ENCODE measurements around the gene CARD19. TPM values are rescaled to one million over a fixed set of nuclear protein-coding genes. Genes with fewer than 3 reads are reported as not detected.

CARD19 gene
- total and polyA plus RNA-seq, 8 donors = 16.9 to 43.0 (median 23.1) TPM

DNA sequence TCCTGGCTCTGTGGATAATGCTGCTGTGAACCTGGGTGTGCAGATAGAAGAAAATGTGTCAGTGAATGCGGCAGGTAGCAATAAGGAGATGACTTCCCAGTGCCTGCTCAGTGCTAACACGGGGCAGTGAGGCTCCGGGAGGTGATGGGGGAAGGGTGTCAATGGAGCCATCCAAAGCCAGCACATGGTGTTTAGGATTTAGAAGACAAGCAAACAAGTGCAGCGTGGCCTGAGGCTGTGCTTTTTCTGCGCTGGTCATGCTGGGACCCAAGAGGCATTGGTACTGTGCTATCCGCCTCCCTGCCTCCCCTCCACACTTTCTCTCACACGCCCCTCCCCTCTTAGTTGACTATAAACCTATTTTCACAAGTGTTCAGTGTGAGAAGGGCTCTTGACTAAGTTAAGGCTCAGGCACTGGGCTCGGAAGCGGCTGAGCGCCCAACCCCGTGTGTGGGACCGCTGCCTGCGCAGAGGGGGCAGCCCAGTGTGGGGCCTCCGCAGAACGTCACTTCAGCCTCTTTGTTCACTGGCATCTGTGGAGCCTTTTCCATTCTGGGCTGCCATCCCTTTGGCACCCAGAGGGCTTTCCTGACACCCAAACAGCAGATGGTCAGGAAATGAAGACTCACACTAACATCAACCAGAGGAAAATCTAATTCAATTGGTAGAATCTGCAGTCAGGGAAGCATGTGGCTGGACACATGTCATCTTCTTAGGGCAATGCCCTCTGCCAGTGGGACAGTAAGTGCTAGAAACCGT is 59.9 kb downstream of the CARD19 start:
- no peak overlapping the region for H3K27ac ChIP-seq
- ATAC-seq (peak; percentile 52), DNase-seq (no peak)
- H3K4me3 ChIP-seq = no peak overlapping the region
- H3K27me3 ChIP-seq = no peaks in the 10 kb centered on the region
- intact Hi-C loops (cut with DNase I) = no loop called here
- TF ChIP-seq, protein P1, sequence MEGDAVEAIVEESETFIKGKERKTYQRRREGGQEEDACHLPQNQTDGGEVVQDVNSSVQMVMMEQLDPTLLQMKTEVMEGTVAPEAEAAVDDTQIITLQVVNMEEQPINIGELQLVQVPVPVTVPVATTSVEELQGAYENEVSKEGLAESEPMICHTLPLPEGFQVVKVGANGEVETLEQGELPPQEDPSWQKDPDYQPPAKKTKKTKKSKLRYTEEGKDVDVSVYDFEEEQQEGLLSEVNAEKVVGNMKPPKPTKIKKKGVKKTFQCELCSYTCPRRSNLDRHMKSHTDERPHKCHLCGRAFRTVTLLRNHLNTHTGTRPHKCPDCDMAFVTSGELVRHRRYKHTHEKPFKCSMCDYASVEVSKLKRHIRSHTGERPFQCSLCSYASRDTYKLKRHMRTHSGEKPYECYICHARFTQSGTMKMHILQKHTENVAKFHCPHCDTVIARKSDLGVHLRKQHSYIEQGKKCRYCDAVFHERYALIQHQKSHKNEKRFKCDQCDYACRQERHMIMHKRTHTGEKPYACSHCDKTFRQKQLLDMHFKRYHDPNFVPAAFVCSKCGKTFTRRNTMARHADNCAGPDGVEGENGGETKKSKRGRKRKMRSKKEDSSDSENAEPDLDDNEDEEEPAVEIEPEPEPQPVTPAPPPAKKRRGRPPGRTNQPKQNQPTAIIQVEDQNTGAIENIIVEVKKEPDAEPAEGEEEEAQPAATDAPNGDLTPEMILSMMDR (IDR thresholded peaks at IDR 0.05) = no peak
- H3K4me1 ChIP-seq = peaks cover 0 to 10% of the 10 kb centered on the region in 2 donors
- H3K9me3 ChIP-seq = no peaks in the 10 kb centered on the region
- no peaks in the 10 kb centered on the region for H3K36me3 ChIP-seq

DNA sequence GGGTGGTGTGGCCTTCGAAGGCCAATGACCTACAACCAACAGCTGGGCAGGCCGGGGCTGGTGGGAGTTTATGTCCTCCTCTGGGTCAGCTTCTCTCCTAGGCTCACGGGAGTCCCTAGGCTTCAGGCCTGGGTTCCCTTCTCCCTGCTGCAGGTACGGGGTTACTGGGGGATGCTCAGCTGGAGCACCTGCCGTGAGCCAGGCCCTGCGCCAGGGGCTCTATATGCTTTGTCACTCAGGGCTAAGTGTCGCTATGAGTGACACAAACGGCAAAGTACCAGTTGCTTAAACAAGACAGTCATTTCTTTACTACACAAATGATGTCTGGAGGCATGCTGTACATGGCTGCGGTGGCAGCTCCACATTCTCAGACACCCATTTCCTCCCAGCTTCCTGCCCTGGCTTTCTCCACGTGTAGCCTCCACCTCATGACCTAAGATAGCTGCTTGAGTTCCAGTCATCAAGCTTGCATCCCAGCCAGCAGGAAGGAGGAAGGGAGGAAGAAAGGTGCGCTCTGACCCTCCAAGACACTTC is 60.5 kb downstream of the CARD19 start:
- Histone ChIP-seq H3K4me1 (peaks cover 0 to 10% of the 10 kb centered on the region in 2 donors), H3K4me3 (no peak overlapping the region), H3K27ac (no peak overlapping the region), H3K36me3 (no peaks in the 10 kb centered on the region), H3K27me3 (no peaks in the 10 kb centered on the region), H3K9me3 (no peaks in the 10 kb centered on the region)
- DNase-seq = no peak
- TF ChIP-seq, protein P1 (IDR thresholded peaks at IDR 0.05) = no peak
- ATAC-seq = no peak
- intact Hi-C loops (cut with DNase I) = no loop called here

DNA sequence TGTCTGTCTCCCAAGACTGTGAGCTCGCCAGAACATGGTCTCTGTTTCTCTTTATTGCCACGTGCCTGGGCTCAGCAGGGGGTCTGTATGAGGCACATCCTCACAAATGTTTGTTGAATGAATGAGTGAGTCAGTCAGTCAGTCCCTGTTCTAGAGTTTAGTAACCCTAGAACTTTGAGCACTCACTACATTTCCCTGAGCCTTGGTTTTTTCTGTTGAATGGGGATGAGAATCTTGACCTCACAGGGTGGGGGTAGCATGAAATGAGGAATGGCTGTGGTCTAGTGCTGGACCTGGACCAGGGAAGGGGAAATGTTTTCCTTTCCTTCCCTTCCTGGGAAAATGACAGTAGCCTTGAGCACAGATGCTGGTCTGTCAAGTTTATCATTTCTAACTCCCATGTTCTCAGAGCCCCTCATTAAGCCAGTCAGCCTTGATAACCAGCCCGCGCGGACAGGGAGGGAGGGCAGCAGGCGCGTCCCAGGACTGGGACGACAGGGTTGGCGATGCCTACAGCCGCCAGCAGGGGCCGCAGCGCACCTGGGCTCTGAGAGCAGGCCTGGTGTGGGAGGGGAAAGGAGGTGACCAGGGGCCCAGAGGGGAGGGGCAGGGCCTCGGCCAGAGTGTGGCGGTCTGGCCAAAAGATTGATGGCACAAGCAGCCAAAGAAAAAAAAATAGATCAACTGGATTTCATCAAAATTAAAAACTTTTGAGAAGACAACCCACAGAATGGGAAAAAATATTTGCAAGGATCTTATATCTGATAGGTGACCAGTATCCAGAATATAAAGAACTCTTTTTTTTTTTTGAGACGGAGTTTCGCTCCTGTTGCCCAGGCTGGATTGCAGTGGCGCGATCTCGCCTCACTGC is 63.8 kb downstream of the CARD19 start:
- Histone ChIP-seq H3K27me3 (no peaks in the 10 kb centered on the region), H3K4me3 (no peak overlapping the region), H3K36me3 (no peaks in the 10 kb centered on the region), H3K4me1 (peaks cover 0 to 10% of the 10 kb centered on the region in 2 donors), H3K9me3 (no peaks in the 10 kb centered on the region), H3K27ac (no peak overlapping the region)
- TF ChIP-seq, protein P1 (IDR thresholded peaks at IDR 0.05) = peak; percentile 90 to 96
- peak; percentile 98 for ATAC-seq
- DNase-seq = peak; percentile 60 to 96 (median 87)
- intact Hi-C loops (cut with DNase I) = loop anchor here in 1 of 2 donors (5.0 kb wide), 1 partner anchor 147 kb away; no protein-coding TSS in a partner anchor

DNA sequence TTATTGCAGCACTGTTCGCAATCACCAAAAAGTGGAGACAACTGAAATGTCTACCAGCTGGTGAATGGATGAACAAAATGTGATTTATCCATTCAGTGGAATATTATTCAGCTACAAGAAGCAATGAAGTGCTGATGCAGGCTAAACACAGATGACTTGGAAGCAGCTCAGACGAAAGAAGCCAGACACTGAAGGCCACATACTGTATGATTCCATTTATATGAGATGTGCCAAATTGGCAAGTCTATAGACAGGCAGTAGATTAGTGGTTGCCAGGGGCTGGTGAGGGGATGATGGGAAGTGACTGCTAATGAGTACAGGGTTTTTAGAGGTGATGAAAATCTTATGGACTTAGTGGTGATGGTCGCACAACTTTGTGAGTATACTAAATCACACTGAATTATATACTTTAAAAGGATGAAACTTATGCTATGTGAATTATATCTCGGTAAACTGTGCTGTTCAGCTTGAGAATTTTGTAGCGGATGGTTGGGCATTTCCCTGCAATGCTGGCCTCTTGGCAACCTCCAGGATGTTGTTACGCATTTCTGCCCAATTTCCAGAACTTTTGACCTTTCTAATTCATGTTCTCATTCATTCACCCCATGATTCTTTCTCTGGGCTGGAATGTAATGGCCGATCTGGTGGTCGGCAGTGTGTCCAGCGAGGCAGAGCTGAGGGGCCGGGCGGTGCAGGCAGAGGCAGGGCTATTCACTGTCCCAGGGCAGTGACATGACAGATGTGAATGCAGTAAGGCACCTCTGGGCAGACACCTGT is 66.0 kb downstream of the CARD19 start:
- peak; percentile 17 for ATAC-seq
- H3K4me3 ChIP-seq = no peak overlapping the region
- peak in 2 of 4 donors; percentile 83 to 88 for DNase-seq

More for the DNA sequence above, 66.0 kb downstream of the CARD19 start:
- Histone ChIP-seq H3K9me3 (no peaks in the 10 kb centered on the region), H3K4me1 (peaks cover 0 to 10% of the 10 kb centered on the region in 2 donors), H3K36me3 (no peaks in the 10 kb centered on the region), H3K27ac (no peak overlapping the region), H3K27me3 (no peaks in the 10 kb centered on the region)
- TF ChIP-seq, protein P1 (IDR thresholded peaks at IDR 0.05) = no peak
- intact Hi-C loops (cut with DNase I) = loop anchor here in 1 of 2 donors (5.0 kb wide), 1 partner anchor 145 kb away; no protein-coding TSS in a partner anchor

Other genes with a start within 250 kb of the CARD19 start
- gene ZNF484, start 218.2 kb upstream of the CARD19 start, total RNA-seq = 1 to 10 TPM; 8.4 to 9.3 TPM
- 10 to 100 TPM in 5 of 6 donors, 1 to 10 TPM in 1; 9.1 to 13.2 (median 12.3) TPM for gene ZNF484, start 218.2 kb upstream of the CARD19 start, polyA plus RNA-seq (ENCODE audit: insufficient read length in 6 of 6)
- 10 to 100 TPM; 17.2 to 29.9 TPM for gene FGD3, start 148.7 kb upstream of the CARD19 start, total RNA-seq
- 1 to 10 TPM; 4.2 to 8.8 (median 6.6) TPM for gene FGD3, start 148.7 kb upstream of the CARD19 start, polyA plus RNA-seq (ENCODE audit: insufficient read length in 6 of 6)
- gene SUSD3, start 37.5 kb upstream of the CARD19 start, total RNA-seq = 1 to 10 TPM; 2.6 to 4.8 TPM
- 10 to 100 TPM in 2 of 6 donors, 1 to 10 TPM in 4; 4.0 to 12.1 (median 6.2) TPM for gene SUSD3, start 37.5 kb upstream of the CARD19 start, polyA plus RNA-seq (ENCODE audit: insufficient read length in 6 of 6)
- gene NINJ1, start 38.0 kb downstream of the CARD19 start, total RNA-seq = 10 to 100 TPM; 77.9 to 83.5 TPM
- gene NINJ1, start 38.0 kb downstream of the CARD19 start, polyA plus RNA-seq (ENCODE audit: insufficient read length in 6 of 6) = 10 to 100 TPM; 29.8 to 40.1 (median 35.0) TPM
- gene WNK2, start 87.9 kb downstream of the CARD19 start, total RNA-seq = 1 to 10 TPM in 1 of 2 donors, under 1 TPM in 1; 0.93 to 1.6 TPM
- 10 to 100 TPM in 1 of 6 donors, 1 to 10 TPM in 5; 5.7 to 10.4 (median 8.0) TPM for gene WNK2, start 87.9 kb downstream of the CARD19 start, polyA plus RNA-seq (ENCODE audit: insufficient read length in 6 of 6)